IPS DF 4.7 (cell line): ENCODE results near the gene EIF2B4.
A peak's percentile ranks its signal among the peaks of the same experiment; 100 is the strongest.
"Not testable (repeated sequence)": the region's sequence is repeated elsewhere in the genome, so short reads cannot be mapped to it uniquely, and the experiment has no call there.

Source experiments
- DNase-seq: peaks from one replicate; pipeline ENCODE4 v3.0.0-alpha.2; 2013; ENCODE audit warnings: low spot score; ENCODE audit errors: extremely low read depth

EIF2B4 gene

DNA sequence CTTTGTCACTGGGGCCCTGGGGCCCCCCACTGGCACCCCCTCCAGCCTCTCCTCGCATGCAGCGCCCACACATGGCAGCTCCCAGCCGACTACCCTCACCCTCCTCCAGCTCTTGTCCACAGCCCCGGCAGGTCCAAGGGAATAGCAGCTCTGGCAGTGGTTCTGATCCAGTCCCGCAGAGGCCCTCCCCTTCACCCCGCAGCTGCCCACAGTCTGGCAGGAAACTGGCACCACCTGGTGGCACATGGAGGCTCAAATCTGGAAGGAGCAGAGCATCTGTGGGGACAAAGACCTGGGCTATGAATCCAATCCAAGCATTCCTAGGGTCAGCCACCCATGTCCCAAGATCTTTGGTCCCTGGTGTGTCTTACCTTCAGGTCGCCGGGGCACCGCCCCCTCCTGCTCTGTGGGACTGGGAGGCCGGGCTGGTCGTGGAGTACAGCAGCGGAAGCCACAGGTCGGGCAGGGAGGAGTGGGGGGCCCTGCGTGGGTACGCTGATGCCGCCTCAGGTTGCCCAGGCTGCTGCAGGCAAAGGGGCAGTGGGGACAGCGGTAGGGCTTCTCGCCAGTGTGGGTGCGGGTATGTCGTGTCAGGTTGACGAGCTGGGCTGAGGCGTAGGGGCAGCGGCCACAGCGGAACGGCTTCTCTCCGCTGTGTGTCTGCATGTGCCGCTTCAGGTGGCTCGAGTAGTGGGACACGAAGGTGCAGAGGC, 8.1 kb upstream of the EIF2B4 start:
- DNase-seq: no peak

DNA sequence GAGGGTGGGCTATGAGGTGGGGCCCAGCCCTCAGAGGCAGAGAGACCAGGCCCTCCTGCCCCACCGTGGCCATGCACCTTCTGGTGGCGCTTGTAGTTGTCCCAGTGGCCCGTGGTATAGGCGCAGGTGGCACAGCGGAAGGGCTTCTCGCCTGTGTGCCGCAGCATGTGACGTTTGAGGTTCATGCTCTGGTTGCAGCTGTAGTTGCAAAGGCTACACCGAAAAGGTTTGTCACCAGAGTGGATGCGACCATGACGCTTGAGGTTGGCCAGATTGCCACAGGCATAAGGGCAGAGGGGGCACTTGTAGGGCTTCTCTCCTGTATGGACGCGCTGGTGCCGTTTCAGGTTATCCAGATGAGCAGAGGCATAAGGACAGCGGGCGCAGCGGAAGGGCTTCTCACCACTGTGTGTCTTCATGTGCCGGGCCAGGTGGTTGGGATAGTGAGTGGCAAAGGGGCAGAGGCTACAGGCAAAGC, 7.5 kb upstream of the EIF2B4 start:
- DNase-seq: no peak

DNA sequence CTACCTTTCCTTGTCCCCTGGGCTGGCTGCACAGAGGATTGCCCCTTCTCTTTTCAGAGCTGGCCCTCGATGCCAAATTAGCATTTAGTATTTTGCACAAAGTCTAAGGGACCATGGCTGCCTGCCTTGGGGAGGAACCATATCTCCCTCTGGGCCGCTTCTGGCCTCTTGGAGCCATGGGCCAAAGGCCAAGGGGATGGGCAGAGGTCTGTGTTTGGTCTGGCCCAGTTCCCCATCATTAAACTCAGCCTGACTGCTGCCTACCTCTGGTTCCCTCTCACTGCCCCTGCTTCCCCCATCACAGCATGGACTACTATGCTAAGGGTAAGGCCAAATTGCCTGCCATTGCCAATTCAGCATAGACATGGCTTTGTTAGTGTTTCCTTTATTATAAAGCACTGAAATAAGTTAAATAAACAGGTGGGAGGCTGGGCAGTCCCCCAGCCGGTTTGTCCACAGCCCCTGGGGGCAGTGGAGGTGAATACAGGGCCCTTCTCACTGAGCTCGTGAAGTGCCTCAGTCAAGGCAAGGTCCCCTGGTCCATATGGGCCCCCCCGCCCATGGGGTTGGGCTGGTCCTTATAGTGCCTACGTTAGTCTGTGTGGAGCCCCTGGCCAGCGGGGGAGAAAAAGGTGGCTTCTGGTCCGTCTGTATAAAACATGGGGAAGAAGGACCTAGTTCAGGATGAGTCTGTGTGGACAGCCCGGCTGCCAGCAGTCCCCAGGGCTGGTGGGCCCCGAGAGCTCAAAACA, 6.9 kb upstream of the EIF2B4 start:
- no peak for DNase-seq

DNA sequence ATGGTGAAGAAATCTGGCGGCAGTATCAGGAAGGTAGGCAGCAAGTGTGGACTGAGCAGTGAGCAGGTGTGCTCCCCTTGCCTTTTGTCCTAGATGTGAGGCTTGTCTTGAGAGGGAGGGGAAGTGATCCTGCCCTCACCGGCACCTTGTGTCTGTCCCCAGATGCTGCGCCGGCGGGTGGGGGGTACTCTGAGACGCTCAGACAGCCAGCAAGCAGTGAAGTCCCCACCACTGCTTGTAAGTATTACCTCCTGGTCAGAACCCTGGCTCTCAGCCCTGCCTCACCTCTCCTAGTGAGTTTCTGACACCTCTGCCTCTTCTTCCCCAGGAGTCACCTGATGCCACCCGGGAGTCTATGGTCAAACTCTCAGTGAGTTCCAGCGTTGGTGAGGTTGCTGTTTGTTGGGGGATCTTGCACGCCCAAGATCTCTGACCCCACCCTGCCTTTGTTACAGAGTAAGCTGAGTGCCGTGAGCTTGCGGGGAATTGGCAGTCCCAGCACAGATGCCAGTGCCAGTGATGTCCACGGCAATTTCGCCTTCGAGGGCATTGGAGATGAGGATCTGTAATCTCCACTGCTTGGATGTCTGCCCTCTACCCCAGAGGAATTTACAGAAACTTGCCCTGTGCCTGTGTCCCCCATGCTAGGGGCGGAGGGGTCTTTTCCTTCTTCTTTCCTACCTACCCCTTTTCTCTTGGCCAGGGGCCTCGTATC, 6.2 kb upstream of the EIF2B4 start:
- DNase-seq: no peak

- no peak for DNase-seq
Measured at GRCh38 chr2:27375513-27376099, 5.5 kb upstream of the EIF2B4 start.

DNA sequence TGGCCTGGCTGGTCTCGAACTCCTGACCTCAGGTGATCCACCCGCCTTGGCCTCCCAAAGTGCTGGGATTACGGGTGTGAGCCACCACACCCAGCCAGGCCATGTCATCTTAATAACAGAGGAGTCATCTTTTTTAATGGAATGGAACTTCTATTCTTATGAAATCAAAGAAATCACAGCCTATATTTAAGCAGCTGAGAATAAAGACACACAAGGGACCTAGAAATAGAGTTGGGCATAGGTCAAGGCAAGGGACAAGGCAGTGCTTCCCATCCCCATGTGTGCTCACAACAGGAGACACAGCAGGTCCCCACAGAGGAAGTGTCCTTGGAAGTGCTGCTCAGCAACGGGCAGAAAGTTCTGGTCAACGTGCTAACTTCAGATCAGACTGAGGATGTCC, 3.4 kb upstream of the EIF2B4 start:
- no peak for DNase-seq

GRCh38 chr2:27372937-27373336, 2.8 kb upstream of the EIF2B4 start:
- no peak for DNase-seq

- DNase-seq: no peak
Measured at GRCh38 chr2:27370816-27371620, 880 bp upstream of the EIF2B4 start.

GRCh38 chr2:27369471-27370025, 590 bp downstream of the EIF2B4 start:
- no peak for DNase-seq

DNA sequence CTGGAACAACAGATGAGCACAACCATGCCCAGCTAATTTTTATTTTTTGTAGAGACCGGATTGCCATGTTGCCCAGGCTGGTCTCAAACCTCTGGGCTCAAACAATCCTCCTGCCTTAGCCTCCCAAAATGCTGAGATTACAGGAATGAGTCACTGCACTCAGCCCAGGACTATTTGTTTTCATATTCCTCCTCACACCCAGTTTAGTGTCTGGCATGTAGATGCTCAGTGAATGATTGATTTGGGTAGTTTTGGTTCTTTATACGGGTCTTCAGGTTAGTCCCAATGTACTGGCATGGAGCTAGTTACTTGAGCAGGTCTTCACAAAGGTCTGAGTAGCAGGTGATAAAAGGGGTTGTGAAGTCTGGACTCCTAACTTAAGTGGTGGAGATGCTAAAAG, 6.2 kb downstream of the EIF2B4 start:
- no peak for DNase-seq

DNA sequence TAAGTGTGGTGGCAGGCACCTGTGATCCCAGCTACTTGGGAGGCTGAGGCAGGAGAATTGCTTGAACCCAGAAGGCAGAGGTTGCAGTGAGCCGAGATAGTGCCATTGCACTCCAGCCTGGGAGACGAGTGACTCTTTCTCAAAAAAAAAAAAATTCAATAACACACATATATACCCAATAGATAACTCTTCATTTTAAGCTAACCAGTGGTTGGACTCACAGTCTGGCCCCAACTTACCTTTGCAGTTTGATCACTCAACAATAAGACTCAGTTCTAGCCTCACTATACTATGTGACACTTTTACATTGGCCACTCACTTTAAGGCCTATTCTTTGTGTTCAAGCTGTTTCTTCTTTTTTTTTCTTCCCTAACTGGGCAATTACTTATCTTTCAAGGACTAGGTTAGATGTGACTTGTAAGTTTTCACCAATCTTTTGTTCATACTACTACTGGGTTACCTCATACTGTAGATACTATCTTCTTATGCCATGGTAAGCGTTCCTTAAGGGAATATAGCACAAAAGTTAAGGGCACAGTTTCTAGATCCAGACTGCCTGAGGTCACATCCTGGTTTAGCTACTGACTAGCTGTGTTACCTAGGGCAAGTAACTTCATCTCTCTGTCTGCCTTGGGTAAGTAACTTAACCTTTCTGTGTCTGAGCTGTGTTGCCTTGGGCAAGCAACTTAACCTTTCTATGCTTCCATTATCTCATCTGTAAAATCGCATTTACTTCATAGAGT, 7.3 kb downstream of the EIF2B4 start:
- DNase-seq: no peak

- DNase-seq: peak; percentile 98
Measured at GRCh38 chr2:27356382-27357181, 13.6 kb downstream of the EIF2B4 start, which contains the start of gene GTF3C2. GTF3C2 (minus strand) TSS chr2:27356764; CDS start chr2:27343554, 13,210 bp downstream.

DNA sequence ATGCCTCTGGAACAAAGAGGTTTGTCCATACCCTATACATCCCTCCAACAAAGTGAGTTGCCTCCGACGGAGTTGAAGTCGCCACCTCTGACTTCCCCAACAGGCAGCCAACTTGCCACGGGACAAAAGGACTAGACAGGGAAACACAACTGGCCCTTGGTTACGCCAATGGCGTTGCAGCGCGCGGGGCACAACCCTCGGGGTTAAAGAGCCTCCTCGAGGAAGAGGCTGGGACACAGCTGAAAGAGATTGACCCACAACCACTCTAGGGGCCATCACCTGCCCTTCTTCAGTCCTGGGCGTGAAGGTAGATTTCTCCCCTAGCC, 14.1 kb downstream of the EIF2B4 start:
- DNase-seq: no peak

- no peak for DNase-seq
Measured at GRCh38 chr2:27354597-27354927, 15.6 kb downstream of the EIF2B4 start.

GRCh38 chr2:27353762-27354596, 16.2 kb downstream of the EIF2B4 start:
- no peak for DNase-seq

DNA sequence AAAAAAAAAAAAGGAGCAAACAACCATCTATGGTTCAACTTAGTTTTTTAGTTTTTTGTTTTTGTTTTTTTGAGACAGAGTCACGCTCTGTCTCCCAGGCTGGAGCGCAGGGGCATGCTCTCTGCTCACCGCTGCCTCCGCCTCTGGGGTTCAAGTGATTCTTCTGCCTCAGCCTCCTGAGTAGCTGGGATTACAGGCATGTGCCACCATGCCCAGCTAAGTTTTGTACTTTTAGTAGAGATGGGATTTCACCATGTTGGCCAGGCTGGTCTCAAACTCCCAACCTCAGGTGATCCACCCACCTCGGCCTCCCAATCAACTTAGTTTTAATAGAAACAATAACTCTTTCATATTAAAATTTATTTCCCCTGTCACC, 16.8 kb downstream of the EIF2B4 start:
- DNase-seq: not testable (repeated sequence)

DNA sequence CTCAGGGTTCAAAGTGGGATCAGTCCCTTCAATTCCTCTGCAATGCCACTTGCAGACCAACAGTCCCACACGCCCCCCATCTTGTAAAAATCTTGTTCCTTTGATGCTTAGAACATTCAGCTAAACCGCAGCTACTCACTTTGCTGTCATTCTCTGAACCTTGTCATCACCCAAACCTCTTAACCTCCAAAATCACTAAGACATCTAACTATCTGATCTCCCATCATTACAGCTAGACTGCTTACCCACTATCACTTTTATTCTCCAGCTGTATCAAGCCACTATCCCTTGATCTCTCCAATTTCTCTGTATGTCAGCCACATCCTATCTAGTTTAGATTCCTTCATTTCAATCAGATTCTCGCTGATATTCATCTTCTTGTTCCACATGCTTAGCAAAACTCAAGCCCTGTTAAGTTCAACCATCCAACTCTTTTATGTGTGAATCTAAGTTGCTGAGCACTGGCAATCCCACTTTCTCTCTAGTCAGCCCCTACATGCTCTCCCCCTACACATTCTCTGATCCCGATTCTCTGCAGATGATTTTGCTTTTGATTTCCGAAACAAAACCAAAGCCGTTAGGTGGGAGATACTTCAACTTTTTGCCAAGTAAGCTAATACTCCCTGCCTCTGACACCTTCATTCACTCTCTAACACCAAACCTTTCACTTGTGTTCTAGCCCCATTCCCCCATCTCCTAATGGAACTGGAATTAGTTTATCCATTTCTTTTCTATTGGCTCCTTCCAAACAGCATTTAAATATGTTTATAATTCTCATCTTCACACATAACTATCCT, 18.1 kb downstream of the EIF2B4 start:
- no peak for DNase-seq
